SK-N-SH (cell line): ENCODE results near the gene DNASE1L3.

Experiments
- CHD2 ChIP-seq: fragments of 150-350 bp; IDR thresholded peaks from 2 replicates; pipeline ENCODE4 v1.6.1; 2018; ENCODE audit warnings: low read length; ENCODE audit not compliant: partially characterized antibody
- CTCF ChIP-seq: fragments of 200-600 bp; sonication (generic); IDR thresholded peaks from 2 replicates; pipeline ENCODE4 v1.6.1; 2017; ENCODE audit warnings: antibody characterized with exemption, mild to moderate bottlenecking, moderate library complexity
- EP300 ChIP-seq, 2 experiments: IDR thresholded peaks; 2 replicates each; pipeline versions ENCODE4 v1.4.0 to v1.6.1; 2012; ENCODE audit warnings: borderline replicate concordance in 1 of 2, low read depth in 1 of 2, low read length in 1 of 2
- EZH2phosphoT487 ChIP-seq: fragments of 200-600 bp; sonication (generic); IDR thresholded peaks from 2 replicates; pipeline ENCODE4 v1.6.1; 2017; ENCODE audit warnings: low read depth, mixed run types, mild to moderate bottlenecking, antibody characterized with exemption, moderate library complexity, borderline replicate concordance
- JUND ChIP-seq: IDR thresholded peaks from 2 replicates; pipeline ENCODE4 v1.4.0; 2012
- MAX ChIP-seq: IDR thresholded peaks from 2 replicates; pipeline ENCODE4 v1.4.0; 2012; ENCODE audit warnings: low read depth
- POLR2AphosphoS5 ChIP-seq: IDR thresholded peaks from 2 replicates; pipeline ENCODE4 v1.6.1; 2012; ENCODE audit warnings: low read depth, low read length
- RAD21 ChIP-seq: IDR thresholded peaks from 2 replicates; pipeline ENCODE4 v1.6.1; 2012; ENCODE audit warnings: mild to moderate bottlenecking, low read length
- TAF1 ChIP-seq: IDR thresholded peaks from 2 replicates; pipeline ENCODE4 v1.6.1; 2012; ENCODE audit warnings: low read depth, mild to moderate bottlenecking, low read length, moderate library complexity, borderline replicate concordance

GRCh38 chr3:58207954-58208353 is 2.8 kb downstream of the DNASE1L3 start:
- no peak for TF ChIP-seq MAX
- no peak for TF ChIP-seq CTCF
- TF ChIP-seq EP300 (IDR thresholded peaks at IDR 0.05; ENCODE audit: borderline replicate concordance in 1 of 2, low read depth in 1 of 2, low read length in 1 of 2): no peak
- TF ChIP-seq POLR2AphosphoS5: no peak
- no peak for TF ChIP-seq RAD21
- TF ChIP-seq JUND: no peak
- no peak for TF ChIP-seq TAF1
- no peak for TF ChIP-seq CHD2
- TF ChIP-seq EZH2phosphoT487: no peak
